ENCODE data around the gene ASTN2.

GRCh38 chr9:116953271-116953670 lies 461.6 kb downstream of the ASTN2 start:
- TF ChIP-seq TAF1 (IDR thresholded peaks at IDR 0.05; ENCODE audit: low read depth) (no peak), CTCF (IDR thresholded peaks at IDR 0.05; ENCODE audit: poor library complexity, severe bottlenecking) (no peak), REST (IDR thresholded peaks at IDR 0.05; ENCODE audit: borderline replicate concordance) (no peak), POLR2AphosphoS5 (IDR thresholded peaks at IDR 0.05) (no peak), EZH2 (IDR thresholded peaks at IDR 0.05; ENCODE audit: borderline replicate concordance, insufficient read depth, low read length, poor library complexity, severe bottlenecking) (no peak), RAD21 (conservative IDR thresholded peaks at IDR 0.05) (no peak), EP300 (conservative IDR thresholded peaks at IDR 0.05; ENCODE audit: poor library complexity, severe bottlenecking) (no peak), SMC3 (conservative IDR thresholded peaks at IDR 0.05; ENCODE audit: poor library complexity) (no peak), MXI1 (conservative IDR thresholded peaks at IDR 0.05; ENCODE audit: poor library complexity, severe bottlenecking) (no peak)
